Spleen (tissue), 11 donors: ENCODE results near the gene CBFA2T2. TPM values are rescaled to one million over a fixed set of nuclear protein-coding genes. Genes with fewer than 3 reads are reported as not detected.

Source experiments
- DNase-seq: peaks from one replicate; pipeline ENCODE4 v3.0.0-alpha.2; 2020
- H3K27ac ChIP-seq, 8 donors: fragments of 200-600 bp; sonication (generic) in 7 of 8; 1 replicate in 4 of 8; 2 replicates in 4 of 8; pipeline versions ENCODE4 v1.5.0 to v1.8.0; 2016 to 2021; ENCODE audit warnings: inconsistent platforms in 4 of 8, mild to moderate bottlenecking in 4 of 8, moderate library complexity in 1 of 8
- H3K27me3 ChIP-seq, 7 donors: fragments of 200-600 bp; sonication (generic) in 6 of 7; replicated peaks in 1 of 7; 1 replicate in 4 of 7; 2 replicates in 3 of 7; pipeline versions ENCODE4 v1.5.0 to v1.8.0; 2016 to 2021; ENCODE audit warnings: inconsistent platforms in 3 of 7, mild to moderate bottlenecking in 1 of 7
- H3K36me3 ChIP-seq, 6 donors: fragments of 200-600 bp; sonication (generic) in 5 of 6; 1 replicate in 4 of 6; 2 replicates in 2 of 6; pipeline versions ENCODE4 v1.5.0 to v1.8.0; 2016 to 2021; ENCODE audit warnings: inconsistent platforms in 2 of 6
- H3K4me1 ChIP-seq, 6 donors: fragments of 200-600 bp; sonication (generic) in 5 of 6; 1 replicate in 3 of 6; 2 replicates in 3 of 6; pipeline versions ENCODE4 v1.5.0 to v1.8.0; 2016 to 2021; ENCODE audit warnings: inconsistent platforms in 3 of 6
- H3K4me3 ChIP-seq, 8 donors: fragments of 200-600 bp; sonication (generic) in 7 of 8; 1 replicate in 4 of 8; 2 replicates in 4 of 8; pipeline versions ENCODE4 v1.5.0 to v1.8.0; 2016 to 2021; ENCODE audit warnings: inconsistent platforms in 4 of 8, mild to moderate bottlenecking in 4 of 8, moderate library complexity in 2 of 8
- H3K9me3 ChIP-seq, 8 donors: fragments of 200-600 bp; sonication (generic) in 7 of 8; 1 replicate in 4 of 8; 2 replicates in 4 of 8; pipeline versions ENCODE4 v1.5.0 to v1.8.0; 2016 to 2021; ENCODE audit warnings: inconsistent platforms in 4 of 8
- CTCF ChIP-seq, 11 experiments: fragments of 200-600 bp in 7 of 11; fragments of 450-650 bp in 4 of 11; sonication (generic) in 4 of 11; IDR thresholded peaks in 8 of 11; conservative IDR thresholded peaks in 3 of 11; 1 replicate in 7 of 11; 2 replicates in 4 of 11; pipeline versions ENCODE4 v1.4.0 to v1.8.0; 2016 to 2021; ENCODE audit warnings: antibody characterized with exemption in 11 of 11, inconsistent platforms in 4 of 11, mild to moderate bottlenecking in 1 of 11
- POLR2A ChIP-seq, 3 donors: fragments of 450-650 bp; IDR thresholded peaks; one replicate each; pipeline ENCODE4 v1.5.1; 2017; ENCODE audit warnings: antibody characterized with exemption in 3 of 3, mild to moderate bottlenecking in 1 of 3
- POLR2AphosphoS5 ChIP-seq, 3 donors: sonication (generic); formaldehyde crosslinking; IDR thresholded peaks; one replicate each; pipeline ENCODE4 v1.5.1; 2017; ENCODE audit warnings: antibody characterized with exemption in 3 of 3
- WGBS, 5 donors: extraction: QIAGEN DNeasy Blood & Tissue Kit in 3 of 5; methylation state at CpG; one replicate each; pipeline versions ENCODE4 v1.1.5 to v1.1.7; 2013 to 2018; 5-methylcytosine and 5-hydroxymethylcytosine counted together
- intact Hi-C: fragments of 100-400 bp; cut with DNase I; formaldehyde crosslinking; loops from one replicate; pipeline ENCODE4 v1.15.0; 2023; ENCODE audit warnings: low total_unique reads
- polyA plus RNA-seq, 3 donors: library from polyadenylated mRNA; stranded (reverse); fragments of 200-250 nt; gene quantifications; one replicate each; pipeline ENCODE4 v1.2.1, GENCODE V29; 2013
- total RNA-seq, 7 donors: library from RNA; depleted of rRNA in 3 of 7; stranded (reverse); fragments of >200 nt in 3 of 7; fragmentation: NEBNext Ultra II Directional in 4 of 7; extraction: Animal tissue kit (Norgen Biotek cat#: 25700) in 4 of 7; gene quantifications; one replicate each; pipeline versions ENCODE4 v1.1.0 to v1.2.1, GENCODE V29; 2016 to 2021
- donor health status: healthy with polysubstance abuse.
- donor health status: DM: no; HTN: no; CAD: no; lungs with moderate emphysema.
- donor health status: DM: no; HTN: no; CAD: no.
- donor health status: Bipolar disorder and iron deficiency.
- donor health status: healthy.
- donor health status: DM: no; HTN: no; CAD: no.
- donor health status: DM: yes; HTN: yes; CAD: no.

CBFA2T2 gene
- total and polyA plus RNA-seq, 10 donors: 3.3 to 25.4 (median 17.8) TPM

- intact Hi-C loops: loop anchor here (5.0 kb wide), 1 partner anchor 194 kb away; no protein-coding TSS in a partner anchor
- no peaks in the 10 kb centered on the region for H3K9me3 ChIP-seq
- 77 to 82% (median 81%) methylated on average over 13 of the region's 13 CpGs for WGBS, 5 donors
- no peak for TF ChIP-seq POLR2A (IDR thresholded peaks at IDR 0.05)
- no peak for TF ChIP-seq CTCF (IDR thresholded peaks at IDR 0.05 in 8 of 11, conservative IDR thresholded peaks at IDR 0.05 in 3 of 11)
- no peak for TF ChIP-seq POLR2AphosphoS5 (IDR thresholded peaks at IDR 0.05)
- peaks cover 0 to 23% (median 0%) of the 10 kb centered on the region in 6 donors for H3K36me3 ChIP-seq
- DNase-seq: peak; percentile 20
- no peaks in the 10 kb centered on the region for H3K27me3 ChIP-seq
- H3K27ac ChIP-seq: no peak overlapping the region
- no peak overlapping the region for H3K4me3 ChIP-seq
- peaks cover 0 to 39% (median 17%) of the 10 kb centered on the region in 6 donors for H3K4me1 ChIP-seq
Measured at GRCh38 chr20:33651562-33652048, 161.7 kb downstream of the CBFA2T2 start.

GRCh38 chr20:33653218-33653899, 163.5 kb downstream of the CBFA2T2 start:
- peaks cover 0 to 25% (median 11%) of the 10 kb centered on the region in 6 donors for H3K4me1 ChIP-seq
- no peaks in the 10 kb centered on the region for H3K27me3 ChIP-seq
- TF ChIP-seq POLR2AphosphoS5 (IDR thresholded peaks at IDR 0.05) (peak; percentile 13 to 45 (median 40)), POLR2A (IDR thresholded peaks at IDR 0.05) (no peak), CTCF (IDR thresholded peaks at IDR 0.05 in 8 of 11, conservative IDR thresholded peaks at IDR 0.05 in 3 of 11) (peak; percentile 66 to 87 (median 79))
- peak overlapping the region in 1 of 8 donors; percentile 46 for H3K27ac ChIP-seq
- H3K4me3 ChIP-seq: no peak overlapping the region
- WGBS, 5 donors: 52 to 65% (median 57%) methylated on average over 16 of the region's 16 CpGs
- H3K36me3 ChIP-seq: peaks cover 0 to 29% (median 0%) of the 10 kb centered on the region in 6 donors
- intact Hi-C loops: loop anchor here (5.0 kb wide), 1 partner anchor 196 kb away; no protein-coding TSS in a partner anchor
- no peaks in the 10 kb centered on the region for H3K9me3 ChIP-seq
- peak; percentile 79 for DNase-seq

GRCh38 chr20:33653900-33654596, 164.2 kb downstream of the CBFA2T2 start:
- no peaks in the 10 kb centered on the region for H3K9me3 ChIP-seq
- peak; percentile 31 for DNase-seq
- no peak for TF ChIP-seq CTCF (IDR thresholded peaks at IDR 0.05 in 8 of 11, conservative IDR thresholded peaks at IDR 0.05 in 3 of 11)
- TF ChIP-seq POLR2AphosphoS5 (IDR thresholded peaks at IDR 0.05): peak in 1 of 3 donors; percentile 25
- no peak overlapping the region for H3K4me3 ChIP-seq
- no peak overlapping the region for H3K27ac ChIP-seq
- WGBS, 5 donors: 86 to 92% (median 88%) methylated on average over 9 to 11 of the region's 11 CpGs
- peaks cover 0 to 19% (median 9%) of the 10 kb centered on the region in 6 donors for H3K4me1 ChIP-seq
- intact Hi-C loops: loop anchor here (5.0 kb wide), 1 partner anchor 197 kb away; no protein-coding TSS in a partner anchor
- peaks cover 0 to 29% (median 4%) of the 10 kb centered on the region in 6 donors for H3K36me3 ChIP-seq
- H3K27me3 ChIP-seq: no peaks in the 10 kb centered on the region
